ENCODE data around the gene PSMD4.
"Not testable (repeated sequence)": the region's sequence is repeated elsewhere in the genome, so short reads cannot be mapped to it uniquely, and the experiment has no call there.

Gene PSMD4

DNA sequence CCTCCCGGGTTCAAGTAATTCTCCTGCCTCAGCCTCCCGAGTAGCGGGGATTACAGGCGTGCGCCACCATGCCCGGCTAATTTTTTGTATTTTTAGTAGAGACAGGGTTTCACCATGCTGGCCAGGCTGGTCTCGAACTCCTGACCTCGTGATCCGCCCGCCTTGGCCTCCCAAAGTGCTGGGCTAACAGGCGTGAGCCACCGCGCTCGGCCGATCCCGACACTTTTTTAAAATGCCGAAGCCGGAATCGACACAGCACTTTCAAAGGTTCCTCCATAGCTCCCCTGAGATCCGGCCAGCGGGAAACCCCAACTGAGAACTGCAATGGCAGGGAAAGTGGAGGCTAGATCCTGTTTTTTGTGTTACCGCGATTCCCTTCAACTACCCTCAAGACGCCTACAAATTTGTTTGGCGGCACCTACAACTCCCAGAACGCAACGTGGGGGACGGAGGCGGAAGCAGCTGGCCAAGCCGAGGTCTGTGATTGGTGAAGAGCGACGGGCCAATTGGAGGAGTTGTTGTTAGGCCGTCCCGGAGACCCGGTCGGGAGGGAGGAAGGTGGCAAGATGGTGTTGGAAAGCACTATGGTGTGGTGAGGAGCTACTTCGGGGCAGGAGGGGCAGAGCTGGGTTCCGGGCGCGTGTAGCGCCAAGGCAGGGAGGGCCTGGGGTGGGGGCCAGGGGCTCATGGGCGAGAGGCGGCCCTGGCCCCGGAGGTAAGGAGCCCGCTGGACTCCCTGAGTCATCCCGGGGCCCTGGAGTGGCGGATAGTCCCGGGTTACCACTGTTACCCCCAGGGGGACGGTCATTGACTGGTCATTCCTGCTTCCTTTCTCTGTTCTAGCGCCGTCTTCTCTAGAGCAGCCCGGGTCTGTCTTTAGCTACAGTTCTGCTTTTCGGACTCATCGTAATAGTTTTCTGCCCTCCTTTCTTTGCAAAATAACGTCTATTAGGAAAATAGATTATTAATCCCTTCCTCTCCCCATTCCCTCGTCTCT, at the start of gene PSMD4:
Gene PSMD4 (plus strand): TSS at position 518 of the 997 bp plus-strand sequence. CDS start 49 bp downstream, at position 567.
- DNase-seq = peak; percentile 66 to 96 (median 92)

- DNase-seq = not testable (repeated sequence)
These were observed 49.1 kb upstream of the PSMD4 start for GRCh38 chr1:151205381-151205965.

GRCh38 chr1:151210830-151211229, 43.7 kb upstream of the PSMD4 start:
- DNase-seq = no peak

DNA sequence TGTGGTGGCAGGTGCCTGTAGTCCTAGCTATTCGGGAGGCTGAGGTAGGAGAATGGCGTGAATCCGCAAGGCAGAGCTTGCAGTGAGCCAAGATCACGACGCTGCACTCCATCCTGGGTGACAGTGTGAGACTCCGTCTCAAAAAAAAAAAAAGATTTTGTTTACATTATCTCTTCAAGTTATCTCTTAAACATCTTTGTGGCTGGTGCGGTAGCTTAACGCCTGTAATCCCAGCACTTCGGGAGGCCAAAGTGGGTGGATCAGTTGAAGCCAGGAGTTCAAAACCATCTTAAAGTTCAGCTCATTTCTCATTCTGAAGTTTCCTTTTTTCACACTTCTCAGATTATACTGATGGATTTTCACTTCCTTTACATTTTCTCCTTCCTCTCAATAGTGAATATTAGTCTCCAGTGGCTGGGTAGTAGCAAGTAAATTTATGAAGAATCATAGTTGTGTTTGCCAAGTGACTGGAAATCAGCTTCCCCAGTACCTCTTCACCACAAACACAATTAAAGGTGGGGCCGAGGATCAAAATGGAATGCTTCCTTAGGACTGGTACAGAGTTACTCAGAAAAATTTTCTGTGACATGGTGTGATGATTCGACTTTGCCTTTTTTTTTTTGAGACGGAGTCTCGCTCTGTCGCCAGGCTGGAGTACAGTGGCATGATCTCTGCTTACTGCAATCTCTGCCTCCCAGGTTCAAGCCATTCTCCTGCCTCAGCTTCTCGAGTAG, 42.4 kb upstream of the PSMD4 start:
- DNase-seq = no peak

- no peak for DNase-seq
These were observed 41.0 kb upstream of the PSMD4 start for GRCh38 chr1:151213560-151213959.

GRCh38 chr1:151221616-151222015, 32.9 kb upstream of the PSMD4 start:
- DNase-seq = no peak

GRCh38 chr1:151222130-151222529, 32.4 kb upstream of the PSMD4 start:
- peak in 1 of 56 donors; percentile 6 for DNase-seq

GRCh38 chr1:151235235-151235634, 19.3 kb upstream of the PSMD4 start:
- DNase-seq = no peak

- no peak for DNase-seq
These were observed 16.7 kb upstream of the PSMD4 start for GRCh38 chr1:151237678-151238466.

GRCh38 chr1:151238467-151238739, 16.1 kb upstream of the PSMD4 start:
- no peak for DNase-seq

GRCh38 chr1:151242442-151242841, 12.1 kb upstream of the PSMD4 start:
- no peak for DNase-seq

- no peak for DNase-seq
These were observed 10.8 kb upstream of the PSMD4 start for GRCh38 chr1:151243683-151244216.

- no peak for DNase-seq
These were observed 7.7 kb upstream of the PSMD4 start for GRCh38 chr1:151246786-151247185.

GRCh38 chr1:151251656-151252470, 2.7 kb upstream of the PSMD4 start:
- DNase-seq = peak in 37 of 56 donors; percentile 0 to 78 (median 21)

DNA sequence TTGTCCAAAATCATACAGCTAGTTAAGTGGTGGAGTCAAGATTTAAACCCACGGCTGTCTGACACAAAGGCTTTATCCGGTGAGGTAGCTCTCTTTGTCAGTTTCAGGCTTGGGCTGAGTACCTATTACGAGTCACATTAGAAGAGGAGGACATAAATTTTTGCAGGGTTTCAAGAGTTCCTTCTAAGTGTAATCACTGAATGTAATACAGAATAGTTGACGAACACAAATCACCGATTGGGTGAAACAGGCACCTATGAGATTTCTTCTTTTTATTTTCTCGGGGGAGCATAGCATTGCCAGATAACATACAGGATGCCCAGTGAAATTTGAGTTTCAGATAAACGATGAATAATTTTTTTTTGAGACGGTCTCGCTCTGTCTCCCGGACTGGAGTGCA, 847 bp downstream of the PSMD4 start:
- DNase-seq = no peak

- DNase-seq = no peak
These were observed 4.8 kb downstream of the PSMD4 start for GRCh38 chr1:151259351-151259750.

DNA sequence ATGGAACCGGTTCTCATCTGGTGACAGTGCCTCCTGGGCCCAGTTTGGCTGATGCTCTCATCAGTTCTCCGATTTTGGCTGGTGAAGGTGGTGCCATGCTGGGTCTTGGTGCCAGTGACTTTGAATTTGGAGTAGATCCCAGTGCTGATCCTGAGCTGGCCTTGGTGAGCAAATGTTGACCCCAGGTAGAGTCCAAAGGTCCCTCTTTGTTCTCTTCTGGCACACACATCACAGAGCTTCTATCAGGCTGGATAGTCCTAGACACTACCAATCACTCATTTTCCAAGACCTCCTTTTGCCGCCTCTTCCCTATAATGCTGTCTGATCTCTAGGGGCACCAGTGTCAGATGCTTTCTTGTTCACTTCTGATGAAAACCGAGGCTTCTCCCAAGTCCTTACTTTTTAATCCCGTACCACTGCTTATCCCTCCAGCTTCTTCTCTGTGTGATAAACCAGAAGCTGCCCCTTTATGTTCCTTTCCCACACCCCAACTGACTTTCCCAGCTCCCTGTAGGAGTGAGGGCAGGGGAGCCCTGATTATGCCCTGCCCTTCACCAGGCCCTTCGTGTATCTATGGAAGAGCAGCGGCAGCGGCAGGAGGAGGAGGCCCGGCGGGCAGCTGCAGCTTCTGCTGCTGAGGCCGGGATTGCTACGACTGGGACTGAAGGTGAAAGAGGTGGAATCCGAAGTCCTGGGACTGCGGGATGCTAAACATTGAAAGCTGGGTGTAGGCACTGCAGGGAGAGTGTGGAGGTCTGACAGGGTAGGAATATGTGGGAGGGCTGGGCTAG, 11.1 kb downstream of the PSMD4 start:
- no peak for DNase-seq

GRCh38 chr1:151266315-151266714, 11.8 kb downstream of the PSMD4 start:
- no peak for DNase-seq

DNA sequence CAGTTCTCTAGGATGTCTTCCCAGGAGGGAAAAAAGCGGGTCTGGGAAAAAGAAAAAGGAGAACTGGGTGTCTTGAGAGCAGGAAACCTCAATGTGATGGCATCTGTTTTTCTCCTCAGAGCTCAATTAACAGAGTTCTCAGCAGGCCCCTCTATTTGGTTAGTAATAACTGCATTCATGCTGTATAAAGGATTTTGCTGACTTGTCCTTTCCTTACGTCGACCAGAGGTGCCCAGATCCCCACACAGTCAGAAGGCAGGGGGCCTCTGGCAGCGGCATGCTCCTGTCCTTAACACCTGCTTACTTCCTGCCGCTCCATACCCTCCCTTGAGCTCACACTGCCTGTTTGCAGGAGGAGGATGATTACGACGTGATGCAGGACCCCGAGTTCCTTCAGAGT, 12.3 kb downstream of the PSMD4 start:
- no peak for DNase-seq
